ENCODE data around the gene PARVG.

DNA sequence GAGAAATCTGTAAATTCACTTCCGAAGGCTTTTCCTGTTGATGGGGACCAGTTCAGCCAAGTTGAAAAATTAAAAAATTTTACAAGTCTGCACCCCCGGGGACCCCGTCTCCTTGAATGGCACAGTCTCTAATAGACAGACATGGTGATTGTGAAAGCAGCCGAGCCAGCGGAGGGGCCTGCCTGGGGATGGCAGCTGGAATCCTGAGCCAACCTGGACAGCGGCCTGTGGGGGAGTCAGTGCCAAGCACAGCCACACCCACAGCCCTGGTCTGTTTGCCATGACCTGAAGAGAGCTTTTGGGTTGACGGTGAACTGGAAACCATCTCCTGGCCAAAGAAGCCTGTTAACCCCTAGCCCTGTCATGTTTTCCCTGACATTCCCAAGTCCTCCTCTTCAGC, 64.7 kb downstream of the PARVG start:
- TF ChIP-seq POLR2AphosphoS5 (IDR thresholded peaks at IDR 0.05; ENCODE audit: low read depth) (no peak), SPI1 (IDR thresholded peaks at IDR 0.05; ENCODE audit: borderline replicate concordance, low read depth) (no peak), GABPA (IDR thresholded peaks at IDR 0.05; ENCODE audit: low read depth) (no peak)
- TF ChIP-seq, protein P1, sequence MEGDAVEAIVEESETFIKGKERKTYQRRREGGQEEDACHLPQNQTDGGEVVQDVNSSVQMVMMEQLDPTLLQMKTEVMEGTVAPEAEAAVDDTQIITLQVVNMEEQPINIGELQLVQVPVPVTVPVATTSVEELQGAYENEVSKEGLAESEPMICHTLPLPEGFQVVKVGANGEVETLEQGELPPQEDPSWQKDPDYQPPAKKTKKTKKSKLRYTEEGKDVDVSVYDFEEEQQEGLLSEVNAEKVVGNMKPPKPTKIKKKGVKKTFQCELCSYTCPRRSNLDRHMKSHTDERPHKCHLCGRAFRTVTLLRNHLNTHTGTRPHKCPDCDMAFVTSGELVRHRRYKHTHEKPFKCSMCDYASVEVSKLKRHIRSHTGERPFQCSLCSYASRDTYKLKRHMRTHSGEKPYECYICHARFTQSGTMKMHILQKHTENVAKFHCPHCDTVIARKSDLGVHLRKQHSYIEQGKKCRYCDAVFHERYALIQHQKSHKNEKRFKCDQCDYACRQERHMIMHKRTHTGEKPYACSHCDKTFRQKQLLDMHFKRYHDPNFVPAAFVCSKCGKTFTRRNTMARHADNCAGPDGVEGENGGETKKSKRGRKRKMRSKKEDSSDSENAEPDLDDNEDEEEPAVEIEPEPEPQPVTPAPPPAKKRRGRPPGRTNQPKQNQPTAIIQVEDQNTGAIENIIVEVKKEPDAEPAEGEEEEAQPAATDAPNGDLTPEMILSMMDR (IDR thresholded peaks at IDR 0.05; ENCODE audit: insufficient read depth, low read length), result no peak
- TF ChIP-seq, protein P2, sequence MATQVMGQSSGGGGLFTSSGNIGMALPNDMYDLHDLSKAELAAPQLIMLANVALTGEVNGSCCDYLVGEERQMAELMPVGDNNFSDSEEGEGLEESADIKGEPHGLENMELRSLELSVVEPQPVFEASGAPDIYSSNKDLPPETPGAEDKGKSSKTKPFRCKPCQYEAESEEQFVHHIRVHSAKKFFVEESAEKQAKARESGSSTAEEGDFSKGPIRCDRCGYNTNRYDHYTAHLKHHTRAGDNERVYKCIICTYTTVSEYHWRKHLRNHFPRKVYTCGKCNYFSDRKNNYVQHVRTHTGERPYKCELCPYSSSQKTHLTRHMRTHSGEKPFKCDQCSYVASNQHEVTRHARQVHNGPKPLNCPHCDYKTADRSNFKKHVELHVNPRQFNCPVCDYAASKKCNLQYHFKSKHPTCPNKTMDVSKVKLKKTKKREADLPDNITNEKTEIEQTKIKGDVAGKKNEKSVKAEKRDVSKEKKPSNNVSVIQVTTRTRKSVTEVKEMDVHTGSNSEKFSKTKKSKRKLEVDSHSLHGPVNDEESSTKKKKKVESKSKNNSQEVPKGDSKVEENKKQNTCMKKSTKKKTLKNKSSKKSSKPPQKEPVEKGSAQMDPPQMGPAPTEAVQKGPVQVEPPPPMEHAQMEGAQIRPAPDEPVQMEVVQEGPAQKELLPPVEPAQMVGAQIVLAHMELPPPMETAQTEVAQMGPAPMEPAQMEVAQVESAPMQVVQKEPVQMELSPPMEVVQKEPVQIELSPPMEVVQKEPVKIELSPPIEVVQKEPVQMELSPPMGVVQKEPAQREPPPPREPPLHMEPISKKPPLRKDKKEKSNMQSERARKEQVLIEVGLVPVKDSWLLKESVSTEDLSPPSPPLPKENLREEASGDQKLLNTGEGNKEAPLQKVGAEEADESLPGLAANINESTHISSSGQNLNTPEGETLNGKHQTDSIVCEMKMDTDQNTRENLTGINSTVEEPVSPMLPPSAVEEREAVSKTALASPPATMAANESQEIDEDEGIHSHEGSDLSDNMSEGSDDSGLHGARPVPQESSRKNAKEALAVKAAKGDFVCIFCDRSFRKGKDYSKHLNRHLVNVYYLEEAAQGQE (IDR thresholded peaks at IDR 0.05; ENCODE audit: insufficient replicate concordance, low read depth), result no peak

Measured in HL-60 (cell line).